Activated CD8-positive, alpha-beta memory T cell treated with anti-CD3 and anti-CD28 coated beads, Interleukin-2, amount 50 U/mL, for 48 hours (primary cell): Measurements from ENCODE around the gene ROBO1.

Source experiments
- DNase-seq: peaks from one replicate; pipeline ENCODE4 v3.0.0-alpha.2; 2020

The ROBO1 gene

DNA sequence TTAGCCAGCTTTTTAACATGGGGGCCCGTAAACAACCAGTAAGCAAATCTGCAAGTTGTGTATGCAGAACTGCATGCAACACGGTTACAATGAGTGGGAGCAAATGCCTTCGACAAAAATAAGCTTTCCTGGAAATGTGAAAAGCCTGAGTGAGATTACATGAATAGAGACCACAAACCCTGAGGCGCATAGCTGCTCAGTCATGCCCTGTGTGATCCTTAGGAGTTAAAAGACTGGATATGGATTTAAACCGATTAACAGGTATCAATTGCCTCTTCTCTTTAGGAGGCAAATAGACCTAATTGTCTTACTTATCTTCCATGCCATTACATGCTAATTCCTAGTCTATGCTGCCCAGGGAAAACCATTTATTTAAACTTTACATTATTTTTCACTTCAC lies 810.3 kb downstream of the ROBO1 start:
- no peak for DNase-seq

- DNase-seq: no peak
Observed at GRCh38 chr3:78951342-78951945, 816.4 kb downstream of the ROBO1 start.

- DNase-seq: no peak
Observed at GRCh38 chr3:78941587-78941986, 826.2 kb downstream of the ROBO1 start.

GRCh38 chr3:78940626-78941025 lies 827.2 kb downstream of the ROBO1 start:
- DNase-seq: no peak

DNA sequence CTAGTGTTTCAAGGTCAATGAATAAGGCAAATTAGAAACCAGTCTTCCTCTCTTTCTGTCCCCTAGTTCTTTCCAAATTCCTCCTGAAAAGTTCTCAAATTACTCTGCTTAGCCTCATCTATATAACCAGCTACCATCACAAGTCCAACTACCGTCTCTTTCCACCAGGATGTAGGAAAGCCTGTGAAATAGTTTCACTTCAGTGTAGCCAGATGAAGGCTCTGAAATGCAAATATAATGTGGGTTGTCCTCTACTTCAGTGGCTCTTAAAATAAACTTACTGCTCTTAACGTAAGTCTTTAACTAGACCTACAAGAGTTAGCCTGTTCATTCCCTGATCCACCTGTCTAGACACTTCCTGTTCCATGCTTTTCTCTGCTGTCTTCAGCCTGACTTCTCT lies 827.7 kb downstream of the ROBO1 start:
- no peak for DNase-seq

GRCh38 chr3:78937475-78937874 lies 830.3 kb downstream of the ROBO1 start:
- no peak for DNase-seq

- DNase-seq: no peak
Observed at GRCh38 chr3:78927759-78928158, 840.0 kb downstream of the ROBO1 start.

- DNase-seq: no peak
Observed at GRCh38 chr3:78926523-78926922, 841.3 kb downstream of the ROBO1 start.

DNA sequence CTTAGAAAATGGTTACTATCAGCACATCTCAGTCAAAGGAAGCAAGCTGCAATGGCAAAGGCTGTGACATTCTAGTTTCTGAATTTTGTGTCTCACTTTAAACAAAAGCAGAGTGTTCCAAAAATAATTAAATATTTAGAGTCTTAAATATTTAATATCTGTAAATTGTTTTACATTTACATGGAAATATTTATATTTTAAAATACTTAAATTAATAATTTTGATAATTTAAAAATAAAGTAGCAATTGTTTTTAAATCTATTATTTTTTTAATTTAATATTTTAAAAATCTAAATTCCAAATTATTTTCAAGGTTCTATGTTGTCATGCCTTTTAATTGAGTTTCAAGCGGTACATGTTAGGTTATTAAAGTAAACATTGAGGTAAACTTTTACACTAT lies 843.1 kb downstream of the ROBO1 start:
- no peak for DNase-seq

GRCh38 chr3:78919021-78919755 lies 848.6 kb downstream of the ROBO1 start:
- DNase-seq: no peak

GRCh38 chr3:78918361-78919020 lies 849.3 kb downstream of the ROBO1 start:
- DNase-seq: no peak

GRCh38 chr3:78917536-78917935 lies 850.3 kb downstream of the ROBO1 start:
- no peak for DNase-seq

DNA sequence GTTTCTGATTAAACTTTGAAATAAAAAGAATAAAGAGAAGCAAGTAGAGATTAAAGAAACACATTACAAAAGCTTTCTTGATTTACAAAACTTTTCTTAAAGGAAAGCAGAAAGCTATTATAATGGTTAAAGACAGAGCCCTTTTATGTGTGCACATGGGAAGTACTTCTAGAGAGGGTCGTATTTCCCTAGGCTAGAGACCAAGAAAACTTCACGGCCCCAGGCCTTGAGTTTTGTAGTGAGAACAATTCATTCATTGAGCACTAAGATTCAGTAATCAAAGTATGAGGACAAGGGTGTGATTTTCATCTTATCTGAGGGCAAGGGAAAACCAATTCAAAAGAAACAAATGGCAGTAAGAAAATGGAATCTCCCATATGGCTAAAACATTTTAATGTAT lies 854.1 kb downstream of the ROBO1 start:
- DNase-seq: no peak

GRCh38 chr3:78912687-78913086 lies 855.1 kb downstream of the ROBO1 start:
- DNase-seq: no peak

GRCh38 chr3:78912259-78912658 lies 855.5 kb downstream of the ROBO1 start:
- DNase-seq: no peak

DNA sequence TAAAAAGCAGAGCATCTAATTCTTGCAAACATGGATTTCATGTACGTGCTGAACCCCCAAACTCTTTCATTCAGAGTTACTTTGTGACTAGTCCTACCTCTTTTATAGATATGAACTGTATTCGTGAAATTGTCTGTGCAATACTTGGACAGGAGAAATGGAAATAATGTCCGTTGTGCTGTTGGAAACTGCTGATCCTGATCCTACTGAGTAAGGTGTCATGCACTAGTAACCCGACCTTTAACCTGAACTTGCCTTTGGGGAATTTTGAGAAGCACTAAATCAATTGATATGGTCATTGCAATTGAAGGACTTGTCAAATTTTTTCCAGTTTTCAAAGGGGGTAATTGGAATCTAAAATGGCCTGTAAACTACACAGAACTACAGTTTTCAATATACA lies 856.4 kb downstream of the ROBO1 start:
- no peak for DNase-seq

DNA sequence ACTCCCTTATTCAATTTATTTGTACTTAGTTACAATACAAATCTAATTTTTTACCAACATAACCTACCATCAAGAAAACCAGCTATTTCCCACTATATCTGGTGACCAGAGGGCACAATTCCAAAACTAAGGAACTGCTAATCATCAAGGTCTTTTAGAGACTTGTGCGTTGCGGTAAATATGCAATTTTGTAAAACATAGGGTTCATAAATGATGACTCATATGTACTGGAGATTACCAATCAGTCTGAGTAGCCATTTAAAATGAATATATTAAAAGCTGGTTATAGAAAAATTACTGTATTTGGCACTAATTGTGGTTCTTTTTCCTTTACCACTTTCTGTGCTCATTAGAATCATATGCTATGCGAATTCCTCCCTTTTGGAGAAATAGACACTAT lies 859.6 kb downstream of the ROBO1 start:
- no peak for DNase-seq

DNA sequence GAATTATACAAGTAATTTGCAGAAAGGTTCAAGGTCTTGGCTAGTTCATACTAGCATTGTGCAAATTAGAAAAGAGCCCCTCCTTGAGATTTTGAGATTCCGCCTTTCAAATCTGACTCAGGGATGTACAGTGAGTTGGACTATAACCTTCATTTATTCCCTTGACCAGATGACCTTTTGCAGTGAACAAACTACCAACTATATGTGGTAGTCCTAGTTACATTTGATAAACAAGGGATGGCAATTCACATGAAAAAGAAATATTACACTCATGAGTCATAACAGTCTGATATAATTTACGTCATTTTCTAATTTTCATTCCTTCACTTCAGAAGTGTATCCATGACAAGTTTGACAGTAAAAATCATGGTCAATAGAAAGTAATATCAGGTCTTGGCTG lies 860.4 kb downstream of the ROBO1 start:
- DNase-seq: no peak

DNA sequence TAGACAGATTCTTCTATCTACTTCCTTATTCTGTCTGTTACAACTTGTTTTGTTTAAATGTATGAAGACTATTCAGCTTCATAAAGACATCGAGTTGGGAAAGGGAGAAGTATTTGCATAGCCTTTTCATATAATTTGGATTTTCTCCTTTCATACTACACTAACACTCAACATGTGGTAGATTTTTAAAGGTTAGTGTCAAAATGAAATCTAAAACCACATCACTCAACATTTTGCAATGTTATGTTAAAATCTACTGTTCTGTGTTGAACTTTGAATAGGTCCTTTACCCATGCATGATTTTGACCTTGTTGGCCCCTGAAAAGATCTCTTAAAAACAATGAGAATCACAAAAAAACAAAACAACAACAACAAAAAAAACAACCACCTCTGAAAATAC lies 860.9 kb downstream of the ROBO1 start:
- DNase-seq: no peak

DNA sequence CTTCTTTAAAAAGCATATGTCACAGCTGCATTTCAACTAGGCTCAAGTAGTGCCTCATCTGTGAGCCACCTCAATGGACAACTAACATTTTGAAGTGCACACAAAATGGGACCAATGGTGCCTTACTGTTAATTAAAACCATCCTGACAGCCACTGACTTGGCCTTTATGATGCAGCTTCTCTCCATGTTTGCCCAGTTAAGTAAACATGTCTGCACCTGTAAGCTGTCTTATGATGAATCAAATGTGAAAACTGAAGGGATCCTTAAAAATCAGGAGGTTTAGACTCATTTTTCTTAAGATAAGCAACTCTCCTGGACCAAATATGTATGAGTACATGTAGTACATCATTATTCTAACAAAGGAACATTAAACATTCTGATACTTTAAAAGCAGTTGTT lies 861.6 kb downstream of the ROBO1 start:
- no peak for DNase-seq

DNA sequence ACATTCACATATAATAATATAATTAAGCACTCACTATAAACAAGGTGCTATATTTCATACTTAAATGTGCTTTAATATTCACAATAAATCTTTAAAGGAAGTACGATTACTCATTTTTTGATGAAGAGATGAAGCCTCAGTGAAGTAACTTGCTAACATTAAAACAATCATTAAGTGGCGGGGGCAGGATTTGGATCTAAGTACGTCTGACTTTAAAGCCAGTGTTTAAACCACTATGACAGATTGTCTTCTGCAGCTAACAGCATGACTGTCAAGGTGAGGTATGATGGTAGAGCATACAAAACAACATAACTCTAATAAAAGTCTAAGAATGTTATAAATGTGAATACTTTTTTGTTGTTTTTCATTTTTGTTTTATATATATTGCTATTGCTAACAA lies 862.1 kb downstream of the ROBO1 start:
- DNase-seq: no peak

GRCh38 chr3:78901544-78901943 lies 866.3 kb downstream of the ROBO1 start:
- DNase-seq: no peak

- DNase-seq: no peak
Observed at GRCh38 chr3:78900880-78901279, 866.9 kb downstream of the ROBO1 start.

GRCh38 chr3:78900426-78900825 lies 867.4 kb downstream of the ROBO1 start:
- no peak for DNase-seq

DNA sequence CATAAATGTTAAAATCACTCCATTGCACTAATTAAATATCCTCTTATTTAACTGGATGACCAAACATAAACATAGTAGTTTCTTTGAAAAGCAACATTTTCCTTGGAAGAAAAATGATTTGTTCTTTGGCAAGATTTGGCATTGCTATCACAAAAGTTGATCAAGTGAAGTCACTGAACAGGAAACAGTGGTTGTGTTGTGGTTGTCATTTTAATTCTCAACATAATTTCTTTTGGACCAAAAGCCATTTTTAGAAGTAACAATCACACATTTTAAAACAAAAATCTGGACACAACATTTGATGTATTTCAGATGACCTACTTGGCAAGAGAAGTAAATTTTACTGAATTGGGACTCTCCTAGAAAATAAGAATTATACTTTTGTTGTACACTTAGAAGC lies 872.3 kb downstream of the ROBO1 start:
- DNase-seq: no peak
